ENCODE measurements around the gene MC5R.

GRCh38 chr18:13835202-13835601, 11.3 kb downstream of the MC5R start:
- TF ChIP-seq CTCF (IDR thresholded peaks at IDR 0.05) (no peak), EZH2 (IDR thresholded peaks at IDR 0.05) (no peak)

All from neural progenitor cell (in vitro differentiated cells).